WTC11 (cell line): Measurements from ENCODE around the gene PPFIBP2. TPM values are rescaled to one million over a fixed set of nuclear protein-coding genes. Genes with fewer than 3 reads are reported as not detected.

ENCODE experiments used
- ATAC-seq: fragments of 200-7000 bp; cut with Tn5 transposase; 2 replicates; pipeline ENCODE4 v1.10.0; 2021; ENCODE audit warnings: mild to moderate bottlenecking, moderate library complexity
- CTCF ChIA-PET: fragments of 300-600 bp; sonication (Branson Sonifier 250); formaldehyde crosslinking; loops from one replicate; lab custom pipeline; 2021; ENCODE audit warnings: antibody characterized with exemption; lab: Charles Lee
- POLR2A ChIA-PET: fragments of 350-600 bp; sonication (Branson Sonifier 250); formaldehyde crosslinking; loops from one replicate; lab custom pipeline; 2021; ENCODE audit warnings: antibody characterized with exemption; lab: Charles Lee
- DNase-seq: peaks from one replicate; pipeline ENCODE4 v3.0.0; 2021; ENCODE audit warnings: low spot score
- H3K27ac Mint-ChIP-seq: 2 replicates; pipeline ENCODE4 v1.8.0; 2021; ENCODE audit warnings: mixed read lengths
- H3K27me3 Mint-ChIP-seq: 2 replicates; pipeline ENCODE4 v1.8.0; 2021; ENCODE audit warnings: low read depth, mild to moderate bottlenecking, moderate library complexity, mixed read lengths
- H3K36me3 Mint-ChIP-seq: 2 replicates; pipeline ENCODE4 v1.8.0; 2021; ENCODE audit warnings: mixed read lengths
- H3K4me1 Mint-ChIP-seq: 2 replicates; pipeline ENCODE4 v1.8.0; 2022; ENCODE audit warnings: mixed read lengths
- H3K4me3 Mint-ChIP-seq: 2 replicates; pipeline ENCODE4 v1.8.0; 2021; ENCODE audit warnings: mild to moderate bottlenecking, moderate library complexity, mixed read lengths
- H3K9me3 Mint-ChIP-seq: 2 replicates; pipeline ENCODE4 v1.8.0; 2021; ENCODE audit warnings: mixed read lengths
- ATF6 ChIP-seq: sonication (generic); formaldehyde crosslinking; IDR thresholded peaks from 2 replicates; pipeline ENCODE4 v1.8.1; 2023; ENCODE audit warnings: mild to moderate bottlenecking, missing genetic modification reagents
- FOXJ3 ChIP-seq: sonication (generic); formaldehyde crosslinking; IDR thresholded peaks from 2 replicates; pipeline ENCODE4 v1.9.0; 2021; ENCODE audit warnings: missing genetic modification reagents, mild to moderate bottlenecking, borderline replicate concordance
- FOXP4 ChIP-seq: sonication (generic); formaldehyde crosslinking; IDR thresholded peaks from 2 replicates; pipeline ENCODE4 v1.8.0; 2022; ENCODE audit warnings: mild to moderate bottlenecking, missing genetic modification reagents
- GRHL2 ChIP-seq: fragments of 250-450 bp; sonication (Bioruptor Pico); IDR thresholded peaks from 2 replicates; pipeline ENCODE4 v1.8.0; 2022; ENCODE audit warnings: mild to moderate bottlenecking, moderate library complexity; ENCODE audit not compliant: insufficient replicate concordance, severe bottlenecking
- HMGA2 ChIP-seq: fragments of 250-450 bp; sonication (Bioruptor Pico); IDR thresholded peaks from 2 replicates; pipeline ENCODE4 v1.4.0; 2021; ENCODE audit warnings: mild to moderate bottlenecking, moderate library complexity
- HMGXB4 ChIP-seq: sonication (generic); formaldehyde crosslinking; IDR thresholded peaks from 2 replicates; pipeline ENCODE4 v1.8.1; 2023; ENCODE audit warnings: mild to moderate bottlenecking, moderate library complexity, missing genetic modification reagents
- KAT7 ChIP-seq: sonication (generic); formaldehyde crosslinking; IDR thresholded peaks from 2 replicates; pipeline ENCODE4 v1.8.1; 2023; ENCODE audit warnings: missing genetic modification reagents, mild to moderate bottlenecking, borderline replicate concordance
- NFATC4 ChIP-seq: fragments of 250-450 bp; sonication (Bioruptor Pico); IDR thresholded peaks from 2 replicates; pipeline ENCODE4 v1.9.0; 2021; ENCODE audit warnings: mild to moderate bottlenecking
- OVOL2 ChIP-seq: fragments of 250-450 bp; sonication (Bioruptor Pico); IDR thresholded peaks from 2 replicates; pipeline ENCODE4 v1.9.0; 2021; ENCODE audit warnings: mild to moderate bottlenecking, borderline replicate concordance
- RELA ChIP-seq: sonication (generic); formaldehyde crosslinking; IDR thresholded peaks from 2 replicates; pipeline ENCODE4 v1.8.1; 2022; ENCODE audit warnings: missing genetic modification reagents, mild to moderate bottlenecking, borderline replicate concordance
- SP1 ChIP-seq: sonication (generic); formaldehyde crosslinking; conservative IDR thresholded peaks from 2 replicates; pipeline ENCODE4 v1.8.1; 2022; ENCODE audit warnings: missing genetic modification reagents
- TP53 ChIP-seq: sonication (generic); formaldehyde crosslinking; IDR thresholded peaks from 2 replicates; pipeline ENCODE4 v1.8.1; 2023; ENCODE audit warnings: mild to moderate bottlenecking, missing genetic modification reagents
- USF1 ChIP-seq: sonication (generic); formaldehyde crosslinking; IDR thresholded peaks from 2 replicates; pipeline ENCODE4 v1.8.0; 2022; ENCODE audit warnings: mild to moderate bottlenecking, missing genetic modification reagents
- USF2 ChIP-seq: sonication (generic); formaldehyde crosslinking; IDR thresholded peaks from 2 replicates; pipeline ENCODE4 v1.8.1; 2023; ENCODE audit warnings: mild to moderate bottlenecking, missing genetic modification reagents, moderate library complexity
- ZBTB21 ChIP-seq: sonication (generic); formaldehyde crosslinking; IDR thresholded peaks from 2 replicates; pipeline ENCODE4 v1.8.1; 2023; ENCODE audit warnings: mild to moderate bottlenecking, missing genetic modification reagents, borderline replicate concordance
- ZBTB43 ChIP-seq: sonication (generic); formaldehyde crosslinking; IDR thresholded peaks from 2 replicates; pipeline ENCODE4 v1.8.1; 2023; ENCODE audit warnings: mild to moderate bottlenecking, missing genetic modification reagents
- ZNF219 ChIP-seq: sonication (generic); formaldehyde crosslinking; IDR thresholded peaks from 2 replicates; pipeline ENCODE4 v1.8.0; 2023; ENCODE audit warnings: missing genetic modification reagents, mild to moderate bottlenecking, borderline replicate concordance
- ZNF281 ChIP-seq: sonication (generic); formaldehyde crosslinking; IDR thresholded peaks from 2 replicates; pipeline ENCODE4 v1.8.0; 2023; ENCODE audit warnings: mild to moderate bottlenecking, missing genetic modification reagents
- ZNF671 ChIP-seq: fragments of 250-450 bp; sonication (Bioruptor Pico); IDR thresholded peaks from 2 replicates; pipeline ENCODE4 v1.8.0; 2021; ENCODE audit warnings: mild to moderate bottlenecking
- total RNA-seq: library from RNA; stranded (reverse); gene quantifications from 3 replicates; pipeline ENCODE4 v1.2.3, GENCODE V29; 2021

The PPFIBP2 gene
- total RNA-seq, 1 experiment from 2014 or later = 21.4 TPM

GRCh38 chr11:7564803-7565202 is 51.0 kb downstream of the PPFIBP2 start (continued):
- TF ChIP-seq USF2 (no peak), OVOL2 (CRISPR knock-in tag) (no peak), SP1 (CRISPR knock-in tag) (no peak), FOXP4 (no peak), USF1 (CRISPR knock-in tag) (no peak), FOXJ3 (CRISPR knock-in tag) (no peak), ZBTB21 (no peak), NFATC4 (CRISPR knock-in tag) (no peak)

- POLR2A ChIA-PET = no interaction called here
Measured at GRCh38 chr11:7567311-7567710, 53.5 kb downstream of the PPFIBP2 start.

More at GRCh38 chr11:7567311-7567710, 53.5 kb downstream of the PPFIBP2 start:
- TF ChIP-seq ZBTB43 (CRISPR knock-in tag) = no peak
- no peak for TF ChIP-seq ATF6
- no peak for TF ChIP-seq HMGA2
- no peak for TF ChIP-seq RELA (CRISPR knock-in tag)
- TF ChIP-seq KAT7 = no peak
- no peak for TF ChIP-seq HMGXB4 (CRISPR knock-in tag)
- no peak for TF ChIP-seq GRHL2
- TF ChIP-seq ZNF281 (CRISPR knock-in tag) = no peak
- TF ChIP-seq OVOL2 (CRISPR knock-in tag) = no peak
- TF ChIP-seq ZNF671 (CRISPR knock-in tag) = no peak
- no peak for TF ChIP-seq FOXJ3 (CRISPR knock-in tag)
- no peak for TF ChIP-seq ZNF219 (CRISPR knock-in tag)
- TF ChIP-seq TP53 (CRISPR knock-in tag) = no peak
- CTCF ChIA-PET = no interaction called here
- Mint-ChIP-seq H3K36me3 (peaks cover 16% of the 10 kb centered on the region), H3K27ac (no peak overlapping the region), H3K4me3 (no peak overlapping the region), H3K27me3 (no peaks in the 10 kb centered on the region), H3K4me1 (peaks cover 34% of the 10 kb centered on the region), H3K9me3 (peaks cover 13% of the 10 kb centered on the region)
- ATAC-seq (no peak), DNase-seq (no peak)
